ENCODE data around the gene PIM2.
A peak's percentile ranks its signal among the peaks of the same experiment; 100 is the strongest.

The PIM2 gene

DNA sequence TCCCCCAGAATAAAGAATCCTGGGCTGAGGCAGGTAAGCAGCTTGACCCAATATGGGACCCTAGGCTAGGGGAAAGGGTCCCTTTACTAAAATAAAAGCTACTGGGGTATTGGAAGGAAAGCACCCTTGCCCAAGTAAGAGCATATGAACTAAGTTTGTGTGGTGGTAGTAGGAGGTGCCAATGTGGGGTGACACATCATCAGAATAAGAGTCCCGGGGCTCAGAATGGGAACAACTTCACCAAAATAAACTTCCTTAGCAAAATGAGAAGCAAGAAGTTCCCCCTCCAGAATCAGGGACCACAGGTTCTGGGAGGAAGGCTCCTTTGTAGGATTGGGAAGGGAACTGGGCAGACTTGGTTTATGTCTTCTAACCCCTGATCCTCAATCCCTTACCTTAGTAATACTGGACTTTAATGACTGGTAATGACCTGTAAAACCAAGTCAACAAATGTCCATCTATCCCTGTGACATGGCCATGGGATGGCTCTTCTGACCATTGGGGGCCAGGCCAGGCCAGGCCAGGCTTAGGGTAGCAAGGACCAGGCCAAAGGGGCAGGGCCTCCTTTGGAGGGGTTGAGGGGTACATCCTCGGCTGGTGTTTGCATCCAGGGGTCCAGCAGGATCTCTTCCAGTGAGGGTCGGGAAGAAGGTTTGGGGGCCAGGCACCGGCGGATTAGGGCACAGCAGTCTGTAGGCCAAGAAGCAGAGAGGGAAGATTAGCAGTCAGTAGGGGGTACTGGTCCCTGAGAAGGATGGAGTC lies 5.0 kb downstream of the PIM2 start:
- H3K4me3 ChIP-seq (replicated peaks; ENCODE audit: low read depth, low read length): no peak overlapping the region
- no peak for TF ChIP-seq CTCF (IDR thresholded peaks at IDR 0.05; ENCODE audit: low read length, missing control alignments)
- no peak for DNase-seq (ENCODE audit: low read depth)

DNA sequence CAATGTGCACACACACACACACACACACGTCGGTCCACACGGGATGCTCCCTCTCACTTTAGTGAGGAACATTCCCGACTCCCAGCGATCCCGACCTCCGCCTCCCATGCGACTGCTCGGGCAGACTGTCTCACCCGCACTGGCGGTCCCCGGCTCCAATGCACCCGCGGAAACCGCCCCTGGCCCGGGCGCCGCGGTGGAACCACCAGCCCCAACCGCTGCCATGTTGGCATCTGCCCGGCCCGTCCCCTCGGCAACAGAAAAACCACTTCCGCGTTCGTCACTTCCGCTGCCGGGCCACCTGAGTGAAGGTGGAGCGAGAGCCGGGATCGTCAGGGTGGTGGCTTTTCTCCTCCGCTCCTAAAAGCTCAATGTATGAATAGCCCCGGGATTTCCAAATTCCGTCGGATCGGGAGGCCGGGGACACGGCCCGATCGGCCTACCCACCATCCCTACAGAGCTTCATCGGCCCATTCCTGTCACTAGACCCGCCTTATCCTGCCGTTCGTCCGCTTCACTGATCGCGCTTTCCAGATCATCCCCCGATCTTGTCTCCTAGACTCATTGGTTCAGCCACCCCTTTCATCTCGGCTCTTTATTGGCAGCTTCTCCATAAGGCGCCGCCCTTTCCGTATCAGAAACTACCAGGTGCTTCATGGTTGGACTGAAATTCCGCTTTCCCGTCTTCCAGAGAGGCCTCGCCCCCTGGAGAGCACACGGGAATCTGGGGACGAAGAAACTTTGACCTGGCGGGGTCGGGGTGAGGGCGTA lies 7.2 kb downstream of the PIM2 start, which contains the start of gene SLC35A2:
Gene SLC35A2 (minus strand): TSS at position 235 of the 771 bp plus-strand sequence. CDS start 10 bp downstream, at position 225.
- peak within 1 kb of the TSS; percentile 81 for H3K4me3 ChIP-seq (replicated peaks; ENCODE audit: low read depth, low read length)
- no peak for TF ChIP-seq CTCF (IDR thresholded peaks at IDR 0.05; ENCODE audit: low read length, missing control alignments)
- peak; percentile 65 for DNase-seq (ENCODE audit: low read depth)

- H3K4me3 ChIP-seq (replicated peaks; ENCODE audit: low read depth, low read length): peak overlapping the region; percentile 81
- peak; percentile 28 for DNase-seq (ENCODE audit: low read depth)
- TF ChIP-seq CTCF (IDR thresholded peaks at IDR 0.05; ENCODE audit: low read length, missing control alignments): no peak
These were observed 7.9 kb downstream of the PIM2 start for GRCh38 chrX:48910926-48911411.

- no peak for TF ChIP-seq CTCF (IDR thresholded peaks at IDR 0.05; ENCODE audit: low read length, missing control alignments)
- no peak for DNase-seq (ENCODE audit: low read depth)
These were observed 9.0 kb downstream of the PIM2 start for GRCh38 chrX:48909703-48910294.

GRCh38 chrX:48908600-48908999 lies 10.2 kb downstream of the PIM2 start:
- no peak for TF ChIP-seq CTCF (IDR thresholded peaks at IDR 0.05; ENCODE audit: low read length, missing control alignments)
- H3K4me3 ChIP-seq (replicated peaks; ENCODE audit: low read depth, low read length): no peak overlapping the region
- DNase-seq (ENCODE audit: low read depth): no peak

More at GRCh38 chrX:48909703-48910294, 9.0 kb downstream of the PIM2 start:
- no peak overlapping the region for H3K4me3 ChIP-seq (replicated peaks; ENCODE audit: low read depth, low read length)

DNA sequence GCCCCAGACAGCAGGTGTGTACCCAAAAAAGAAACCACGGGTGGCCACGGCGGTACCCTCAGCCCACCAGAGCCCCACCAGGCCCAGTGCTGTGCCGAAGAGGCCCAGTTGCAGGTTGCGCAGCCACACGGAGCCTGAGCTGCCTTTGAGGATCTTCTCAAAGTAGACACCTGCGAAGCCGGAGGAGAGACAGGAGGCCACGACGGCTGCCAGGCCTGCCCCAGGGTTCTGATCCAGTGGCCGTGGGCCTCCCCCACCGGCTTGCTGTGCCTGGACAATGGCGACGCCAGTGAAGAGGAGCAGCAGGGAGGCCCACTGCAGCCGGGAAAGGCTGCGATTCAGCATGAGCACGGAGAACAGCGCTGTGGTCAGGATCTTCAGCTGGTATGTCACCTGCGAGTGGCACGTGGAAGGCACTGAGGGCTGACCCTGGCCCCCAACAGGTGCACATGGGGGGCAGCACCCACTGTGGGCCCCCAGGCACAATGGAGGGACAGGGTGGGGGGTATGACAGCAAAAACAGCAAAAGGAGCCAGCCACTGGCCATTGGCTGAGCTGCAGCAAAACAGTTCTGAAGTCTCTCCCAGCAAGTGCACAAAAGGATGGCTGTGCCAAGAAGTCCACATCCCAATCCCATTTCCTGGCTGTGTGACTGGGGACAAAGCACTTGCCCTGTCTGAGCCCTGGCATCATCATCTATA lies 13.6 kb downstream of the PIM2 start:
- no peak for DNase-seq (ENCODE audit: low read depth)
- TF ChIP-seq CTCF (IDR thresholded peaks at IDR 0.05; ENCODE audit: low read length, missing control alignments): no peak
- H3K4me3 ChIP-seq (replicated peaks; ENCODE audit: low read depth, low read length): no peak overlapping the region
